ENCODE measurements around the gene CCDC12.

DNA sequence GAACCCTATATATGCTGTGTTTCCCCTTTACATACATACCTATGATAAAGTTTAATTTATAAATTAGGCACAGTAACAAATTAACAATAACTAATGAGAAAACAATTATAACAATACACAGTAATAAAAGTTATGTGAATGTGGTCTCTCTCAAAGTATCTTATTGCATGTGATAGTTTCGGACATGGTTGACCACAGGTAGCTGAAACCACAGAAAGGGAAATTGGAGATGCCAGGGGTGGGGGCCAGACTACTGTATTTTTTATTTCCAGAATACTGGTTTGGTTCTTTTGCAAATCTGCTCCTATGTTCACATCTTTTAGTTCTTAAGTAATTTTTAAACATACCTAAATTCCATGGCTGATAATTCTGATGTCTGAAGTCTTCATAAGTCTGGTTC is 58.3 kb downstream of the CCDC12 start:
- TF ChIP-seq, protein P1, sequence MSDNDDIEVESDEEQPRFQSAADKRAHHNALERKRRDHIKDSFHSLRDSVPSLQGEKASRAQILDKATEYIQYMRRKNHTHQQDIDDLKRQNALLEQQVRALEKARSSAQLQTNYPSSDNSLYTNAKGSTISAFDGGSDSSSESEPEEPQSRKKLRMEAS (IDR thresholded peaks at IDR 0.05; ENCODE audit: low read depth, low read length), result no peak
- TF ChIP-seq, protein P2, sequence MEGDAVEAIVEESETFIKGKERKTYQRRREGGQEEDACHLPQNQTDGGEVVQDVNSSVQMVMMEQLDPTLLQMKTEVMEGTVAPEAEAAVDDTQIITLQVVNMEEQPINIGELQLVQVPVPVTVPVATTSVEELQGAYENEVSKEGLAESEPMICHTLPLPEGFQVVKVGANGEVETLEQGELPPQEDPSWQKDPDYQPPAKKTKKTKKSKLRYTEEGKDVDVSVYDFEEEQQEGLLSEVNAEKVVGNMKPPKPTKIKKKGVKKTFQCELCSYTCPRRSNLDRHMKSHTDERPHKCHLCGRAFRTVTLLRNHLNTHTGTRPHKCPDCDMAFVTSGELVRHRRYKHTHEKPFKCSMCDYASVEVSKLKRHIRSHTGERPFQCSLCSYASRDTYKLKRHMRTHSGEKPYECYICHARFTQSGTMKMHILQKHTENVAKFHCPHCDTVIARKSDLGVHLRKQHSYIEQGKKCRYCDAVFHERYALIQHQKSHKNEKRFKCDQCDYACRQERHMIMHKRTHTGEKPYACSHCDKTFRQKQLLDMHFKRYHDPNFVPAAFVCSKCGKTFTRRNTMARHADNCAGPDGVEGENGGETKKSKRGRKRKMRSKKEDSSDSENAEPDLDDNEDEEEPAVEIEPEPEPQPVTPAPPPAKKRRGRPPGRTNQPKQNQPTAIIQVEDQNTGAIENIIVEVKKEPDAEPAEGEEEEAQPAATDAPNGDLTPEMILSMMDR (IDR thresholded peaks at IDR 0.05; ENCODE audit: low read depth, low read length), result no peak
